Liver (tissue), 9 donors: Measurements from ENCODE around the gene LDB2. TPM values are rescaled to one million over a fixed set of nuclear protein-coding genes. Genes with fewer than 3 reads are reported as not detected.
A peak's percentile ranks its signal among the peaks of the same experiment; 100 is the strongest.

ENCODE experiments used
- DNase-seq: peaks from one replicate; pipeline ENCODE4 v3.0.0-alpha.2; 2017; ENCODE audit warnings: low spot score
- H3K27ac ChIP-seq, 2 donors: one replicate each; pipeline ENCODE4 v1.7.0; 2013; ENCODE audit warnings: inconsistent platforms in 2 of 2, low read length in 2 of 2, control low read depth in 1 of 2, low read depth in 1 of 2, mild to moderate bottlenecking in 1 of 2
- H3K27me3 ChIP-seq, 4 donors: one replicate each; pipeline versions ENCODE4 v1.6.1 to v1.7.0; 2013; ENCODE audit warnings: low read length in 3 of 4, inconsistent platforms in 1 of 4, mild to moderate bottlenecking in 1 of 4, moderate library complexity in 1 of 4; ENCODE audit not compliant: control insufficient read depth in 4 of 4, insufficient read depth in 4 of 4
- H3K36me3 ChIP-seq, 4 donors: one replicate each; pipeline versions ENCODE4 v1.6.1 to v1.7.0; 2013; ENCODE audit warnings: low read length in 3 of 4, mild to moderate bottlenecking in 3 of 4, low read depth in 1 of 4, moderate library complexity in 1 of 4; ENCODE audit not compliant: control insufficient read depth in 4 of 4, insufficient read depth in 3 of 4
- H3K4me1 ChIP-seq, 4 donors: one replicate each; pipeline versions ENCODE4 v1.6.1 to v1.7.0; 2013; ENCODE audit warnings: low read length in 3 of 4, mild to moderate bottlenecking in 3 of 4, moderate library complexity in 1 of 4; ENCODE audit not compliant: control insufficient read depth in 4 of 4, insufficient read depth in 4 of 4
- H3K4me3 ChIP-seq, 3 donors: one replicate each; pipeline versions ENCODE4 v1.6.1 to v1.7.0; 2013; ENCODE audit warnings: low read length in 3 of 3, control low read depth in 1 of 3, low read depth in 1 of 3, mild to moderate bottlenecking in 1 of 3
- H3K9ac ChIP-seq, 2 donors: one replicate each; pipeline ENCODE4 v1.7.0; 2013; ENCODE audit warnings: low read length in 2 of 2, mild to moderate bottlenecking in 2 of 2, moderate library complexity in 2 of 2, control low read depth in 1 of 2, low read depth in 1 of 2
- H3K9me3 ChIP-seq, 4 donors: one replicate each; pipeline versions ENCODE4 v1.6.1 to v1.7.0; 2013; ENCODE audit warnings: low read length in 3 of 4; ENCODE audit not compliant: control insufficient read depth in 4 of 4
- CTCF ChIP-seq: fragments of 150-350 bp; IDR thresholded peaks from 2 replicates; pipeline ENCODE4 v1.5.1; 2017; ENCODE audit warnings: improper control_type of control experiment, low read depth, low read length; ENCODE audit not compliant: missing input control
- EGR1 ChIP-seq, 2 donors: IDR thresholded peaks; 2 replicates each; pipeline ENCODE4 v1.6.1; 2016 to 2018; ENCODE audit warnings: antibody characterized with exemption in 2 of 2, low read depth in 2 of 2
- FOXA1 ChIP-seq: IDR thresholded peaks from 2 replicates; pipeline ENCODE4 v1.6.1; 2016; ENCODE audit warnings: antibody characterized with exemption
- FOXA2 ChIP-seq: IDR thresholded peaks from 2 replicates; pipeline ENCODE4 v1.6.1; 2016; ENCODE audit warnings: antibody characterized with exemption
- GABPA ChIP-seq, 2 donors: IDR thresholded peaks in 1 of 2; conservative IDR thresholded peaks in 1 of 2; 2 replicates each; pipeline ENCODE4 v1.6.1; 2016; ENCODE audit warnings: antibody characterized with exemption in 2 of 2, mild to moderate bottlenecking in 1 of 2, moderate library complexity in 1 of 2
- HNF4A ChIP-seq, 2 donors: conservative IDR thresholded peaks; 2 replicates each; pipeline ENCODE4 v1.6.1; 2016; ENCODE audit warnings: antibody characterized with exemption in 2 of 2, mild to moderate bottlenecking in 2 of 2
- HNF4G ChIP-seq: IDR thresholded peaks from 2 replicates; pipeline ENCODE4 v1.6.1; 2016; ENCODE audit warnings: antibody characterized with exemption
- JUND ChIP-seq, 2 donors: IDR thresholded peaks; 2 replicates each; pipeline ENCODE4 v1.6.1; 2016; ENCODE audit warnings: antibody characterized with exemption in 2 of 2
- MAX ChIP-seq: IDR thresholded peaks from 2 replicates; pipeline ENCODE4 v1.6.1; 2016; ENCODE audit warnings: antibody characterized with exemption
- NR2F2 ChIP-seq: IDR thresholded peaks from 2 replicates; pipeline ENCODE4 v1.6.1; 2016; ENCODE audit warnings: antibody characterized with exemption
- RAD21 ChIP-seq, 2 donors: IDR thresholded peaks; 2 replicates each; pipeline ENCODE4 v1.6.1; 2016; ENCODE audit warnings: antibody characterized with exemption in 2 of 2, mild to moderate bottlenecking in 2 of 2
- REST ChIP-seq: IDR thresholded peaks from 2 replicates; pipeline ENCODE4 v1.6.1; 2016; ENCODE audit warnings: antibody characterized with exemption, mild to moderate bottlenecking
- RXRA ChIP-seq, 2 donors: IDR thresholded peaks; 2 replicates each; pipeline ENCODE4 v1.6.1; 2017 to 2018; ENCODE audit warnings: antibody characterized with exemption in 2 of 2, mild to moderate bottlenecking in 1 of 2
- SP1 ChIP-seq: IDR thresholded peaks from 2 replicates; pipeline ENCODE4 v1.6.1; 2018; ENCODE audit warnings: antibody characterized with exemption, mild to moderate bottlenecking
- TAF1 ChIP-seq: conservative IDR thresholded peaks from 2 replicates; pipeline ENCODE4 v1.6.1; 2016; ENCODE audit warnings: antibody characterized with exemption, mild to moderate bottlenecking
- YY1 ChIP-seq: IDR thresholded peaks from 2 replicates; pipeline ENCODE4 v1.6.1; 2016; ENCODE audit warnings: antibody characterized with exemption, mild to moderate bottlenecking
- WGBS: extraction: QIAGEN DNeasy Blood & Tissue Kit; methylation state at CpG from one replicate; pipeline ENCODE4 v1.1.7; 2013; 5-methylcytosine and 5-hydroxymethylcytosine counted together
- polyA plus RNA-seq, 2 donors: library from polyadenylated mRNA; stranded (reverse) in 1 of 2; unstranded in 1 of 2; fragments of 200-250 nt in 1 of 2; fragments of >200 nt in 1 of 2; fragmentation: Nextera tagmentation in 1 of 2; extraction: Ambion mirVana in 1 of 2; gene quantifications; one replicate each; pipeline versions ENCODE4 v1.2.1 to v1.2.3, GENCODE V29; 2013 to 2015
- total RNA-seq, 2 donors: library from RNA; depleted of rRNA; stranded (reverse); fragments of >200 nt; gene quantifications; one replicate each; pipeline ENCODE4 v1.2.3, GENCODE V29; 2014
- TF ChIP-seq, protein P1 (sequence below): IDR thresholded peaks from 2 replicates; pipeline ENCODE4 v1.6.1; 2016; ENCODE audit warnings: antibody characterized with exemption
- TF ChIP-seq, protein P2 (sequence below): IDR thresholded peaks from 2 replicates; pipeline ENCODE4 v1.6.1; 2016; ENCODE audit warnings: antibody characterized with exemption
- donor health status: healthy.
- donor health status: healthy.
- donor health status: healthy.
- donor health status: healthy.
- donor health status: healthy.

LDB2 gene
- total and polyA plus RNA-seq, 4 donors = 7.4 to 31.9 (median 16.8) TPM

- TF ChIP-seq REST = no peak
- peak; percentile 40 to 64 for TF ChIP-seq JUND (IDR thresholded peaks at IDR 0.05)
Observed at GRCh38 chr4:16838226-16838875, 60.1 kb downstream of the LDB2 start (continued).

DNA sequence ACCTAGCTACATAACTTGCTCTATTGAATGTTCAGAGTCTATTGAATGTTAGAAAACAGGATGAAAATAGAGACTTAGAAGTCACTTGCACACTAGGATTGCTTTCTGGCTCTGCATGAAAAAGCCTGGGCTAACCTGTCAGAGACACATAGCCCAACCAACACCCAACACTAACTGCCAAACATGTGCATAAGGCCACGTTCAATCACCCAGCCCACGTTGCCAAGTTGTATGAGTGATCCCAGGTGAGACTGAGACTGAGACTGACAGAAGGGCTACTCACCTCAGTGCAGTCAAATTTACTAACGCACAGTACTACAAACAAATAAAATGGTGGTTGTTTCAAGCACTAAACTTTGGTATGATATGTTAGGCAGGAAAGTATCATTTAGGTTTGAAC, 61.0 kb downstream of the LDB2 start:
- H3K4me1 ChIP-seq = peaks cover 3 to 55% (median 38%) of the 10 kb centered on the region in 4 donors
- H3K4me3 ChIP-seq = no peak overlapping the region
- no peaks in the 10 kb centered on the region for H3K36me3 ChIP-seq
- no peak for DNase-seq
- no peaks in the 10 kb centered on the region for H3K27me3 ChIP-seq
- no peak overlapping the region for H3K9ac ChIP-seq
- no peaks in the 10 kb centered on the region for H3K9me3 ChIP-seq
- H3K27ac ChIP-seq = peak overlapping the region; percentile 66 to 67
- WGBS = 42% methylated on average over 3 of the region's 3 CpGs
- TF ChIP-seq HNF4A (conservative IDR thresholded peaks at IDR 0.05) (peak in 1 of 2 donors; percentile 6), GABPA (IDR thresholded peaks at IDR 0.05 in 1 of 2, conservative IDR thresholded peaks at IDR 0.05 in 1 of 2) (no peak)

DNA sequence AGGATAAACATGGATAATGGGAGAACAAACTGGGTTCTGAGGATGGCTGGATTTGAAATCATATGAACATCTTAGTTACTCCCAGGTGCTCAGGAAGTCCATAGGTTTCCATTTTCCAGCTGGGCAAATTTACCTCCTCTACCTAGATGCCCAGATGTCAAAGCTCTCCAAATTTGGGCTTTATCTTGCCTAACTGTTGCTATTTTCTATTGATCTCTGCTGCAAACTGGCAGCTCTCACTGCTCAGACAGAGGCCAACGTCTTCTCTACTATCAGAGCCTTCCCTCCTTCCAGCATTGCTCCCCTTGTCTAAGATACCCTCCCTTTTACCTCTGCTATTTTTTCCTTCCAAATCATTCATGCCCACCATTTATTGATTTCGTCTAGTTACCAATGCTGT, 62.1 kb downstream of the LDB2 start:
- TF ChIP-seq TAF1 (no peak), EGR1 (IDR thresholded peaks at IDR 0.05; ENCODE audit: low read depth in 2 of 2) (peak in 1 of 2 donors; percentile 3), GABPA (IDR thresholded peaks at IDR 0.05 in 1 of 2, conservative IDR thresholded peaks at IDR 0.05 in 1 of 2) (no peak), CTCF (no peak), JUND (IDR thresholded peaks at IDR 0.05) (peak in 1 of 2 donors; percentile 40), HNF4A (conservative IDR thresholded peaks at IDR 0.05) (peak in 1 of 2 donors; percentile 38), FOXA1 (no peak), REST (no peak), FOXA2 (no peak), RXRA (IDR thresholded peaks at IDR 0.05) (no peak), RAD21 (IDR thresholded peaks at IDR 0.05) (no peak), NR2F2 (no peak), SP1 (no peak), HNF4G (no peak), YY1 (peak; percentile 47), MAX (no peak)
- TF ChIP-seq, protein P1, sequence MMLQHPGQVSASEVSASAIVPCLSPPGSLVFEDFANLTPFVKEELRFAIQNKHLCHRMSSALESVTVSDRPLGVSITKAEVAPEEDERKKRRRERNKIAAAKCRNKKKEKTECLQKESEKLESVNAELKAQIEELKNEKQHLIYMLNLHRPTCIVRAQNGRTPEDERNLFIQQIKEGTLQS = no peak
- TF ChIP-seq, protein P2, sequence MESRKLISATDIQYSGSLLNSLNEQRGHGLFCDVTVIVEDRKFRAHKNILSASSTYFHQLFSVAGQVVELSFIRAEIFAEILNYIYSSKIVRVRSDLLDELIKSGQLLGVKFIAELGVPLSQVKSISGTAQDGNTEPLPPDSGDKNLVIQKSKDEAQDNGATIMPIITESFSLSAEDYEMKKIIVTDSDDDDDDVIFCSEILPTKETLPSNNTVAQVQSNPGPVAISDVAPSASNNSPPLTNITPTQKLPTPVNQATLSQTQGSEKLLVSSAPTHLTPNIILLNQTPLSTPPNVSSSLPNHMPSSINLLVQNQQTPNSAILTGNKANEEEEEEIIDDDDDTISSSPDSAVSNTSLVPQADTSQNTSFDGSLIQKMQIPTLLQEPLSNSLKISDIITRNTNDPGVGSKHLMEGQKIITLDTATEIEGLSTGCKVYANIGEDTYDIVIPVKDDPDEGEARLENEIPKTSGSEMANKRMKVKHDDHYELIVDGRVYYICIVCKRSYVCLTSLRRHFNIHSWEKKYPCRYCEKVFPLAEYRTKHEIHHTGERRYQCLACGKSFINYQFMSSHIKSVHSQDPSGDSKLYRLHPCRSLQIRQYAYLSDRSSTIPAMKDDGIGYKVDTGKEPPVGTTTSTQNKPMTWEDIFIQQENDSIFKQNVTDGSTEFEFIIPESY = no peak
- H3K27ac ChIP-seq = peak overlapping the region; percentile 65 to 80
- no peak overlapping the region for H3K4me3 ChIP-seq
- no peak overlapping the region for H3K9ac ChIP-seq
- 57% methylated on average over 2 of the region's 2 CpGs for WGBS
- no peaks in the 10 kb centered on the region for H3K9me3 ChIP-seq
- H3K36me3 ChIP-seq = no peaks in the 10 kb centered on the region
- no peaks in the 10 kb centered on the region for H3K27me3 ChIP-seq
- DNase-seq = no peak
- peaks cover 3 to 55% (median 38%) of the 10 kb centered on the region in 4 donors for H3K4me1 ChIP-seq
